ENCODE measurements around the gene CDCP1. TPM values are rescaled to one million over a fixed set of nuclear protein-coding genes. Genes with fewer than 3 reads are reported as not detected.

Gene CDCP1
- total and polyA plus RNA-seq, 2 donors from 2014 or later: 3.7 to 39.6 TPM

GRCh38 chr3:45140141-45140769 is 5.9 kb downstream of the CDCP1 start:
- peak in 1 of 5 donors; percentile 76 for DNase-seq
- Histone ChIP-seq H3K27ac (ENCODE audit: low read depth in 2 of 2, low read length in 2 of 2) (no peak overlapping the region), H3K9ac (ENCODE audit: low read length in 3 of 3) (no peak overlapping the region), H3K4me1 (ENCODE audit: control insufficient read depth in 2 of 3, insufficient read depth in 2 of 3, low read depth in 1 of 3, low read length in 3 of 3) (peaks cover 0 to 6% (median 4%) of the 10 kb centered on the region in 3 donors), H3K9me3 (ENCODE audit: control insufficient read depth in 2 of 3, insufficient read depth in 1 of 3, low read length in 3 of 3) (no peaks in the 10 kb centered on the region), H3K36me3 (ENCODE audit: control insufficient read depth in 2 of 3, insufficient read depth in 3 of 3, low read length in 3 of 3) (no peaks in the 10 kb centered on the region), H3K4me3 (ENCODE audit: low read length in 3 of 3) (no peak overlapping the region), H3K27me3 (ENCODE audit: control insufficient read depth, insufficient read depth, low read length) (peaks cover 10% of the 10 kb centered on the region)
- no peak for TF ChIP-seq CTCF (IDR thresholded peaks at IDR 0.05; ENCODE audit: borderline replicate concordance, extremely low read depth, insufficient read depth)
- FAIRE-seq: no peak
- intact Hi-C loops (cut with DNase I): no loop called here

GRCh38 chr3:45139372-45140140 is 6.6 kb downstream of the CDCP1 start:
- Histone ChIP-seq H3K9me3 (ENCODE audit: control insufficient read depth in 2 of 3, insufficient read depth in 1 of 3, low read length in 3 of 3) (no peaks in the 10 kb centered on the region), H3K27ac (ENCODE audit: low read depth in 2 of 2, low read length in 2 of 2) (peak overlapping the region; percentile 11 to 56), H3K27me3 (ENCODE audit: control insufficient read depth, insufficient read depth, low read length) (peaks cover 5% of the 10 kb centered on the region), H3K9ac (ENCODE audit: low read length in 3 of 3) (no peak overlapping the region), H3K4me1 (ENCODE audit: control insufficient read depth in 2 of 3, insufficient read depth in 2 of 3, low read depth in 1 of 3, low read length in 3 of 3) (peaks cover 0 to 6% (median 4%) of the 10 kb centered on the region in 3 donors), H3K4me3 (ENCODE audit: low read length in 3 of 3) (no peak overlapping the region), H3K36me3 (ENCODE audit: control insufficient read depth in 2 of 3, insufficient read depth in 3 of 3, low read length in 3 of 3) (no peaks in the 10 kb centered on the region)
- TF ChIP-seq CTCF (IDR thresholded peaks at IDR 0.05; ENCODE audit: borderline replicate concordance, extremely low read depth, insufficient read depth): no peak
- FAIRE-seq (no peak), DNase-seq (peak in 1 of 5 donors; percentile 84)
- intact Hi-C loops (cut with DNase I): no loop called here

GRCh38 chr3:45137656-45138181 is 8.5 kb downstream of the CDCP1 start:
- no peak overlapping the region for H3K4me3 ChIP-seq (ENCODE audit: low read length in 3 of 3)
- no peaks in the 10 kb centered on the region for H3K9me3 ChIP-seq (ENCODE audit: control insufficient read depth in 2 of 3, insufficient read depth in 1 of 3, low read length in 3 of 3)
- peaks cover 0 to 6% (median 4%) of the 10 kb centered on the region in 3 donors for H3K4me1 ChIP-seq (ENCODE audit: control insufficient read depth in 2 of 3, insufficient read depth in 2 of 3, low read depth in 1 of 3, low read length in 3 of 3)
- no peak overlapping the region for H3K27ac ChIP-seq (ENCODE audit: low read depth in 2 of 2, low read length in 2 of 2)
- no peaks in the 10 kb centered on the region for H3K27me3 ChIP-seq (ENCODE audit: control insufficient read depth, insufficient read depth, low read length)
- FAIRE-seq: no peak
- intact Hi-C loops (cut with DNase I): no loop called here
- no peak overlapping the region for H3K9ac ChIP-seq (ENCODE audit: low read length in 3 of 3)
- H3K36me3 ChIP-seq (ENCODE audit: control insufficient read depth in 2 of 3, insufficient read depth in 3 of 3, low read length in 3 of 3): no peaks in the 10 kb centered on the region
- no peak for TF ChIP-seq CTCF (IDR thresholded peaks at IDR 0.05; ENCODE audit: borderline replicate concordance, extremely low read depth, insufficient read depth)
- no peak for DNase-seq
